Thyroid gland (tissue), 4 donors: Measurements from ENCODE around the gene PDCD5.

Experiments used
- CTCF ChIP-seq, 6 experiments: fragments of 200-600 bp in 3 of 6; fragments of 450-650 bp in 3 of 6; sonication (generic) in 3 of 6; IDR thresholded peaks; one replicate each; pipeline ENCODE4 v1.5.1; 2016 to 2019; ENCODE audit warnings: antibody characterized with exemption in 6 of 6, mild to moderate bottlenecking in 2 of 6, inconsistent platforms in 1 of 6, moderate library complexity in 1 of 6
- POLR2A ChIP-seq, 2 donors: fragments of 450-650 bp; IDR thresholded peaks; one replicate each; pipeline ENCODE4 v1.6.1; 2017; ENCODE audit warnings: antibody characterized with exemption in 2 of 2, mild to moderate bottlenecking in 2 of 2, moderate library complexity in 1 of 2

GRCh38 chr19:32580901-32581704 is at the start of gene PDCD5:
- TF ChIP-seq CTCF (IDR thresholded peaks at IDR 0.05) = peak in 1 of 6 experiments; percentile 4
- peak in 1 of 2 donors; percentile 94 for TF ChIP-seq POLR2A (IDR thresholded peaks at IDR 0.05)
